ENCODE measurements around the gene SH3BP4. TPM values are rescaled to one million over a fixed set of nuclear protein-coding genes. Genes with fewer than 3 reads are reported as not detected.
A peak's percentile ranks its signal among the peaks of the same experiment; 100 is the strongest.

Gene SH3BP4
- total and polyA plus RNA-seq, 4 donors = 4.1 to 18.4 (median 12.2) TPM

DNA sequence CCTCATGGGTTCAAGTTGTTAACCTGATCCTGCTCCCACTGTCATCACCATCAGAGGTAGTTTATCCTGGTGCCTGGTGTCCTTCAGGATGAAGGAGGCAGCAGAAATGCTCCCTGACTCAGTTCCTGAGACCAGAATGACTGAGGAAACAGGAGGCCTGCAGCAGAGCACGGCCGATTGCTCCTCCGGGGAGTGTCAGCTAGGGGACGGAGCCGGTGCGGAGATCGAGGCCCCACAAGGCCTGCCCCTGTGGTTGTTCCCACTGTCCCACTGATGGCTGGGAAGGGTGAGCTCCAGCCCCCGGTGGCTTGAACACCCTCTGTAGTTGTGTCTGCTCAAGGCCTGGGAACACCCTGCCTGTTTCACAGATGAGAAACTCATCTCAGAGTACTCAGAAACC, 45.6 kb downstream of the SH3BP4 start:
- Histone ChIP-seq H3K4me3 (ENCODE audit: low read depth in 1 of 3, low read length in 3 of 3) (no peak overlapping the region), H3K27me3 (ENCODE audit: control insufficient read depth in 4 of 4, insufficient read depth in 4 of 4, low read length in 3 of 4) (no peaks in the 10 kb centered on the region), H3K9me3 (ENCODE audit: control insufficient read depth in 4 of 4, low read length in 3 of 4) (no peaks in the 10 kb centered on the region), H3K4me1 (ENCODE audit: control insufficient read depth in 4 of 4, insufficient read depth in 4 of 4, low read length in 3 of 4) (peaks cover 22 to 58% (median 38%) of the 10 kb centered on the region in 4 donors), H3K36me3 (ENCODE audit: control insufficient read depth in 4 of 4, insufficient read depth in 3 of 4, low read depth in 1 of 4, low read length in 3 of 4) (peaks cover 0 to 2% (median 0%) of the 10 kb centered on the region in 4 donors), H3K27ac (ENCODE audit: low read depth in 1 of 2, low read length in 2 of 2) (peak overlapping the region; percentile 92 to 97), H3K9ac (ENCODE audit: low read depth in 1 of 2, low read length in 2 of 2) (peak overlapping the region in 1 of 2 donors; percentile 70)
- TF ChIP-seq, protein P1, sequence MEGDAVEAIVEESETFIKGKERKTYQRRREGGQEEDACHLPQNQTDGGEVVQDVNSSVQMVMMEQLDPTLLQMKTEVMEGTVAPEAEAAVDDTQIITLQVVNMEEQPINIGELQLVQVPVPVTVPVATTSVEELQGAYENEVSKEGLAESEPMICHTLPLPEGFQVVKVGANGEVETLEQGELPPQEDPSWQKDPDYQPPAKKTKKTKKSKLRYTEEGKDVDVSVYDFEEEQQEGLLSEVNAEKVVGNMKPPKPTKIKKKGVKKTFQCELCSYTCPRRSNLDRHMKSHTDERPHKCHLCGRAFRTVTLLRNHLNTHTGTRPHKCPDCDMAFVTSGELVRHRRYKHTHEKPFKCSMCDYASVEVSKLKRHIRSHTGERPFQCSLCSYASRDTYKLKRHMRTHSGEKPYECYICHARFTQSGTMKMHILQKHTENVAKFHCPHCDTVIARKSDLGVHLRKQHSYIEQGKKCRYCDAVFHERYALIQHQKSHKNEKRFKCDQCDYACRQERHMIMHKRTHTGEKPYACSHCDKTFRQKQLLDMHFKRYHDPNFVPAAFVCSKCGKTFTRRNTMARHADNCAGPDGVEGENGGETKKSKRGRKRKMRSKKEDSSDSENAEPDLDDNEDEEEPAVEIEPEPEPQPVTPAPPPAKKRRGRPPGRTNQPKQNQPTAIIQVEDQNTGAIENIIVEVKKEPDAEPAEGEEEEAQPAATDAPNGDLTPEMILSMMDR (IDR thresholded peaks at IDR 0.05; ENCODE audit: low read depth, low read length, missing input control) = no peak
- TF ChIP-seq, protein P2, sequence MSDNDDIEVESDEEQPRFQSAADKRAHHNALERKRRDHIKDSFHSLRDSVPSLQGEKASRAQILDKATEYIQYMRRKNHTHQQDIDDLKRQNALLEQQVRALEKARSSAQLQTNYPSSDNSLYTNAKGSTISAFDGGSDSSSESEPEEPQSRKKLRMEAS (IDR thresholded peaks at IDR 0.05) = no peak
- TF ChIP-seq SP1 (IDR thresholded peaks at IDR 0.05) (no peak), JUND (IDR thresholded peaks at IDR 0.05) (no peak), FOXA2 (IDR thresholded peaks at IDR 0.05) (no peak), HNF4A (conservative IDR thresholded peaks at IDR 0.05) (no peak), FOXA1 (IDR thresholded peaks at IDR 0.05) (no peak), GABPA (IDR thresholded peaks at IDR 0.05 in 1 of 2, conservative IDR thresholded peaks at IDR 0.05 in 1 of 2) (no peak), YY1 (IDR thresholded peaks at IDR 0.05) (no peak), RXRA (IDR thresholded peaks at IDR 0.05) (no peak), NR2F2 (IDR thresholded peaks at IDR 0.05) (no peak), EGR1 (IDR thresholded peaks at IDR 0.05; ENCODE audit: low read depth in 2 of 2) (no peak)
- TF ChIP-seq, protein P3, sequence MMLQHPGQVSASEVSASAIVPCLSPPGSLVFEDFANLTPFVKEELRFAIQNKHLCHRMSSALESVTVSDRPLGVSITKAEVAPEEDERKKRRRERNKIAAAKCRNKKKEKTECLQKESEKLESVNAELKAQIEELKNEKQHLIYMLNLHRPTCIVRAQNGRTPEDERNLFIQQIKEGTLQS (IDR thresholded peaks at IDR 0.05) = no peak
- TF ChIP-seq, protein P4, sequence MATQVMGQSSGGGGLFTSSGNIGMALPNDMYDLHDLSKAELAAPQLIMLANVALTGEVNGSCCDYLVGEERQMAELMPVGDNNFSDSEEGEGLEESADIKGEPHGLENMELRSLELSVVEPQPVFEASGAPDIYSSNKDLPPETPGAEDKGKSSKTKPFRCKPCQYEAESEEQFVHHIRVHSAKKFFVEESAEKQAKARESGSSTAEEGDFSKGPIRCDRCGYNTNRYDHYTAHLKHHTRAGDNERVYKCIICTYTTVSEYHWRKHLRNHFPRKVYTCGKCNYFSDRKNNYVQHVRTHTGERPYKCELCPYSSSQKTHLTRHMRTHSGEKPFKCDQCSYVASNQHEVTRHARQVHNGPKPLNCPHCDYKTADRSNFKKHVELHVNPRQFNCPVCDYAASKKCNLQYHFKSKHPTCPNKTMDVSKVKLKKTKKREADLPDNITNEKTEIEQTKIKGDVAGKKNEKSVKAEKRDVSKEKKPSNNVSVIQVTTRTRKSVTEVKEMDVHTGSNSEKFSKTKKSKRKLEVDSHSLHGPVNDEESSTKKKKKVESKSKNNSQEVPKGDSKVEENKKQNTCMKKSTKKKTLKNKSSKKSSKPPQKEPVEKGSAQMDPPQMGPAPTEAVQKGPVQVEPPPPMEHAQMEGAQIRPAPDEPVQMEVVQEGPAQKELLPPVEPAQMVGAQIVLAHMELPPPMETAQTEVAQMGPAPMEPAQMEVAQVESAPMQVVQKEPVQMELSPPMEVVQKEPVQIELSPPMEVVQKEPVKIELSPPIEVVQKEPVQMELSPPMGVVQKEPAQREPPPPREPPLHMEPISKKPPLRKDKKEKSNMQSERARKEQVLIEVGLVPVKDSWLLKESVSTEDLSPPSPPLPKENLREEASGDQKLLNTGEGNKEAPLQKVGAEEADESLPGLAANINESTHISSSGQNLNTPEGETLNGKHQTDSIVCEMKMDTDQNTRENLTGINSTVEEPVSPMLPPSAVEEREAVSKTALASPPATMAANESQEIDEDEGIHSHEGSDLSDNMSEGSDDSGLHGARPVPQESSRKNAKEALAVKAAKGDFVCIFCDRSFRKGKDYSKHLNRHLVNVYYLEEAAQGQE (IDR thresholded peaks at IDR 0.05) = no peak
- 98% methylated on average over 8 of the region's 8 CpGs for WGBS
- no peak for DNase-seq (ENCODE audit: low spot score)

DNA sequence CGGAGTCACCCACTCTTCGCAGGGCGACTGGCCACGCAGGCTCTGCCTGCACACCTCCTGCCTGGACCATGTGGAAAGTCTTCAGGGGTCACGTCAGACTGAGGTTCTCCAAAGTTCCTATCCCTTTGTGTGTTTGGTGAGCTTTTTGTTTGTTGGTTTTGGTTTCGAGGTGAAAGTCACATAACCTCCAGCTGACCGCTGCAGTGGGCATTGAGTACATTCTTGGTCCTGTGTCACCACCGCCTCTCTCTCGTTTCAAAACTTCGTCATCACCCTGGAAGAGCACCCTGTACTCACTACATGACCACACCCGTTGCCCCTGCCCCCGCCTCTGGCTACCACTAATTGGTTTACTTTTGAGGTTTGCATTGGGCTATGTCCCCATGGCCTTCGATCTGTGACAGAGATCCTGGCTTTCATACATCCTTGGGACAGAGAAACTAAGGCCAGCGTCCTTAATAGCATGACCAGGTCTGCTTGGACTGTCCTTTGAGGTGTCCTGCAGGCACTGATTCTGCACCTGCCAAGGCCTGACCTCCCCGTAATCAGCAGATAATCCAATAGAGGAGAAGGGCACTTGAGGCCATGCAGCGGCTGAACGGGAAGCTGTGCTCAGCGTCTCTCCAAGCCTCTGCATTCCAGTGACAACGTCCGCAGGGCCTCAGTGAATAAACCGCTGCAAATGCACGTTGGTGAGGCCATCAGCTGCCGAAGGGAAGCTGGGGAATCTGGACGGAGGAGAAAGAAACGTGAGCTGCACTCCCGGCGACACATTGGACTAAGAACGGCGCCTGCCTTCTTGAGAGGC, 46.8 kb downstream of the SH3BP4 start:
- Histone ChIP-seq H3K4me3 (ENCODE audit: low read depth in 1 of 3, low read length in 3 of 3) (peak overlapping the region in 2 of 3 donors; percentile 1 to 29), H3K4me1 (ENCODE audit: control insufficient read depth in 4 of 4, insufficient read depth in 4 of 4, low read length in 3 of 4) (peaks cover 29 to 70% (median 45%) of the 10 kb centered on the region in 4 donors), H3K36me3 (ENCODE audit: control insufficient read depth in 4 of 4, insufficient read depth in 3 of 4, low read depth in 1 of 4, low read length in 3 of 4) (peaks cover 0 to 2% (median 0%) of the 10 kb centered on the region in 4 donors), H3K27me3 (ENCODE audit: control insufficient read depth in 4 of 4, insufficient read depth in 4 of 4, low read length in 3 of 4) (no peaks in the 10 kb centered on the region), H3K27ac (ENCODE audit: low read depth in 1 of 2, low read length in 2 of 2) (peak overlapping the region; percentile 92 to 97), H3K9ac (ENCODE audit: low read depth in 1 of 2, low read length in 2 of 2) (peak overlapping the region; percentile 17 to 82), H3K9me3 (ENCODE audit: control insufficient read depth in 4 of 4, low read length in 3 of 4) (no peaks in the 10 kb centered on the region)
- WGBS = 37% methylated on average over 29 of the region's 29 CpGs
- no peak for DNase-seq (ENCODE audit: low spot score)
- TF ChIP-seq JUND (IDR thresholded peaks at IDR 0.05) (peak; percentile 83 to 94), RAD21 (IDR thresholded peaks at IDR 0.05) (peak; percentile 55 to 62), TAF1 (conservative IDR thresholded peaks at IDR 0.05) (peak; percentile 28), NR2F2 (IDR thresholded peaks at IDR 0.05) (peak; percentile 66), HNF4A (conservative IDR thresholded peaks at IDR 0.05) (peak; percentile 87 to 93), EGR1 (IDR thresholded peaks at IDR 0.05; ENCODE audit: low read depth in 2 of 2) (peak; percentile 56 to 86)
- TF ChIP-seq, protein P4 (IDR thresholded peaks at IDR 0.05) = peak; percentile 80
- TF ChIP-seq, protein P1 (IDR thresholded peaks at IDR 0.05; ENCODE audit: low read depth, low read length, missing input control) = no peak
